Measurements from ENCODE around the gene KRTAP6-3.

DNA sequence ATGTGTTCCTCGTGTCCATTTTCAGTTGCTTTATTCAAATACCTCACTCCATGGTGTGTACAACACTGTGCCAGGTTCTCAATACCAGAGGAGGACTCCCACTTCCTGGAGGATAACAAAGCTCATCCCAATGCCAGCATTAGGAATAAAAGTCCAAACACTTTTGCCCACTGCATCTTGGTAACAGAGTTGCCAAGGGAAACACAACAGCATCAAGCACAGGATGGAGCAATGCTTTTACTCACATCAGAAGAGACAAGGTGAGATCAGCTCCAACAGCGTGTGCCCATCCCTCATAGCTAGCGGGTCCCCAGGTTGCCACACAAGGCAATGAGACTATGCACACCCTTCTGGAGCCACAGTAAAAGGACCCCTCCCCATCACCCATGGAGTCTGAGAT is 31.1 kb downstream of the KRTAP6-3 start:
- TF ChIP-seq POLR2A (IDR thresholded peaks at IDR 0.05), result no peak
- TF ChIP-seq EP300 (IDR thresholded peaks at IDR 0.05), result no peak
- TF ChIP-seq, protein P1, sequence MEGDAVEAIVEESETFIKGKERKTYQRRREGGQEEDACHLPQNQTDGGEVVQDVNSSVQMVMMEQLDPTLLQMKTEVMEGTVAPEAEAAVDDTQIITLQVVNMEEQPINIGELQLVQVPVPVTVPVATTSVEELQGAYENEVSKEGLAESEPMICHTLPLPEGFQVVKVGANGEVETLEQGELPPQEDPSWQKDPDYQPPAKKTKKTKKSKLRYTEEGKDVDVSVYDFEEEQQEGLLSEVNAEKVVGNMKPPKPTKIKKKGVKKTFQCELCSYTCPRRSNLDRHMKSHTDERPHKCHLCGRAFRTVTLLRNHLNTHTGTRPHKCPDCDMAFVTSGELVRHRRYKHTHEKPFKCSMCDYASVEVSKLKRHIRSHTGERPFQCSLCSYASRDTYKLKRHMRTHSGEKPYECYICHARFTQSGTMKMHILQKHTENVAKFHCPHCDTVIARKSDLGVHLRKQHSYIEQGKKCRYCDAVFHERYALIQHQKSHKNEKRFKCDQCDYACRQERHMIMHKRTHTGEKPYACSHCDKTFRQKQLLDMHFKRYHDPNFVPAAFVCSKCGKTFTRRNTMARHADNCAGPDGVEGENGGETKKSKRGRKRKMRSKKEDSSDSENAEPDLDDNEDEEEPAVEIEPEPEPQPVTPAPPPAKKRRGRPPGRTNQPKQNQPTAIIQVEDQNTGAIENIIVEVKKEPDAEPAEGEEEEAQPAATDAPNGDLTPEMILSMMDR (IDR thresholded peaks at IDR 0.05), result no peak

All from stomach (tissue), 4 donors.